ENCODE data around the gene CAB39.
A peak's percentile ranks its signal among the peaks of the same experiment; 100 is the strongest.

CAB39 gene

DNA sequence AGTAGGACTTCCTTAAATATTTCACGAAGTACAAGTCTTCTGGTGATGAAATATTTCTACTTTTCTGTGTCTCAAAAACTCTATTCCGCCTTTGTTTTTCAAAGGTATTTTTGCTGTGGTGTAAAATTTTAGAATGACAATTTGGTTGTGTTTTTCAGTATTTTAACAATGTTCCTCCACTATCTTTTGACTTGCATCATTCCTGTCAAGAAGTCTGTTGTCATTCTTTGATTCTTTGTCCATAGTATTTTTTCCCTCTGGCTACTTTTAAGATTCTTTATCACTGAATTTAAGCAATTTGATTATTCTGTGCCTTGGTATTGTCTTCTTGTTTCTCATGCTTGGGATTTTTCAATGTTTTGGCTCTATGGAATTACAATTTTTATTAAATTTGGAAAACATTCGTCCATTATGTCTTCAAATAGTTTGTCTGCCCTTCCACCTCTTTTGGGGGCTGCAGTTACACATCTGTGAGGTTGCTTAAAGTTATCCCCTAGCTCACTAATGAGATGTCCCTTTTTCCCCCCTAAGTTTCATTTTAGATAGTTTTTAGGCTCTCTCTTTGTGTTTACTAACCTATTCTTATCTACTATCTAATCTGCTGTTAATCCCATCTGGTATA is 76.0 kb downstream of the CAB39 start:
- no peak for FAIRE-seq

DNA sequence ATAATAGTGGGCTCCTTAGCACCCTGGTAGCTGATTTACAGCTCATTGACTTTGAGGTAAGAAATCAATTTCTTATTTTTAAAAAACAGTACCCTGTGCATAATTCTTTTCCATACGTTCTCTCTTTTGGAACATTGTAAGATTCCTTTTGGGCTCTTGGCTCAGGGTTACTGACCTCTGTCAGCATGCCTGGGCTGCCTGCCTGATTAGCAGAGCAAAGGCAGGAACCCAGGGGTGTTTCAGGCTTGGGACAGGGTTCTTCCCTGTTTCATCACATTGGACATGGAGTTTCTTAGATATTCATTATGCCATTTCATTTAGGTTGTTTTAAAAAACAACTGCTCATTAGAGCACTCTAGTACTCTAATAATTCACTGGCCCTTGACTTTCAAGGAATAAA is 78.3 kb downstream of the CAB39 start:
- FAIRE-seq: no peak

DNA sequence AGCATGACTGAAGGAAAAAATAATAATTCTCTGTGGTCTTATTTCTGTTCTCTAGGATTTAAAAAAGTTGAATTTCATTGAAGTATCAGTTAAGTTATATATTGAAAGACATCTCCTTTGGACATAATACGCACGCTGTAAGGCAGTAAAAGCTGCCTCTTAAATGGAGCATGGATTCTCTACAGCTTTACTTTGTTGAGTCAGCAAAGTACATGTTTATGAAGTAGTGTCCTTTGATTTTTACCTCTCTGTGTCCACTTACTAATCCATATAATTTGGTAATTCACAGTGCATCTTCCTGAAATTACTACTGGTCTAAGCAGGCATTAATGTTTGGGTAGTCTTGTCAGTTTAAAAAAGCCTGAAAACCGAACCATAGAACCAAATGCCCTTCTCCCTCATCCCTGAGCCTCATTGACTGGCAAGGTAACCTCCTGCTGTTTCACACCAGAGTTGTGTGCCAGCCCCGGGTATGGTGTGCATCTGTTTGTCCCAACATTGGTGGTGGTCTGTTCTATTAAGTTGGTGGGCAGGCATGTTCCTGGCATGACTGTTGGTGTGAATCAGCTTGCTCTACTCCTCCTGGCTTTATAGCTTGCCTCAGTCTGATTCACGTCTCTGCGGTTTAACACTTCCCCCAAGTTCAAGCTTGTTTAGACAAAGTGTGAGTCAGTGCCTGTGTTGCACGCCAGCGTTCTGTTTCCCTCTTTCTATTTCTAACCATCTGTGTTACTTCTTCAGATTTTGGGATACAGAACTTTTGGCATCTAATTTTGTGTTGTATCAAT is 81.1 kb downstream of the CAB39 start:
- no peak for FAIRE-seq

DNA sequence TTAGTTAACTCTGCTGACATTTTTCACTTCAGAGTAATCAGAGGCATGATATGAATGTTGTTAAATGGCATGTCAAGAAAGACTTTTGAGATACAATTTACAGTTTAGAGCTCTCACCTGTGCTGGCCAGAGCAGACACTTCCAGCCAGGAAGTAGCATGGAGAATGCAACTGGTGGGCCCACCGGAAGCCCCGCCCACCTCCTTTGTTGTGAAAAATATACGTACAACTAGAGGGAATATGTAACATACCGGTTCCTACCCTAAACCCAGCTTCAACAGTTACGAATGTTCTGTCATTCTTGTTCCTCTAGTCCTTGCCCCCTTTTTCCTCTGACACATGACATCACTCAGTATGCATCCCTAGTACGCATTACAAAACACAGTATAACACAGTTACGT is 81.9 kb downstream of the CAB39 start:
- FAIRE-seq: no peak

DNA sequence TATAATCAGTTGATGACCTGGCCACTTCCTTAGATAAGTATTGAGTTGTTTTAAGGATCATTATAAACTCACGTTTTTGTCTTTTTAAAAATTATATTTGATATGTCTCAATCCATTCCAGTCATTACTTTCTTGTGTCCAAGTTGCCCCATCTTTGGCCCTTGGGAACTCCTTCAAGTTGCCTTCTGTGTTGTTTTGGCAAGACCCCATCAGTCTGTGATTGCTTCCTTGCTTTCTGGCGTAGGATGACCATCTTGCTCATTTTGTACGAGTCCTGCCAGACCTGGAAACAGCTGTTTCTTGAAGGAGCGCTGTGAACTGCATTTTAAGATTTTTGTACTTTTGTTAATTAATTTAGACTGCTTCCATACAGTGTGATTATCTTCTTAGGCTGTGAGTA is 83.2 kb downstream of the CAB39 start:
- no peak for FAIRE-seq

DNA sequence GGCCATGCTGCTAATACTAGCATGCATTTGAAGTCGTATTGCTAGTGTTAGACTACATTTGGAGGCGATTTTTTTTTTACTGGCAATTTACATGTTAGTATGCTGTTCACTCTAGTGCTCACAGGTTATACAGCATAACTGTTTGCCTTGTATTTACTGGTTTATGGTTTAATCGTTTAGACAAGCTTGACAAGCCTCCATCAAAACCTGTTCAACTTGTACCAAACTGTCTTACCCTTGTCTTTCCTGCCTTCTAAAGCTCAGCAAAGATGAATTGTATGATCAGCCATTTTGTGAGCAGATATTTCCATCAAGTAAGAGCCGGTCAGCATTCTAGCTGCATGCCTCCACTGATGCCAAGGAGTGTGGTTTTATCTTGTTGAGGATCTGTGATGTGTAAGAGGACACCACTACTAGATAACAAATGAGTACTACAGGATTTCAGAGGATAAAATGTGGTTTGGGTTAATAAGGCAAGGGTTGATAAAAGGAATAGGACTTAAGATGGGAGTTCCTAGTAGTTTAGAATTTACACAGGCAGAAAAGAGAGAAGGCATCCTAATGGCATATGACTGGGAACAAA is 83.7 kb downstream of the CAB39 start:
- FAIRE-seq: no peak

DNA sequence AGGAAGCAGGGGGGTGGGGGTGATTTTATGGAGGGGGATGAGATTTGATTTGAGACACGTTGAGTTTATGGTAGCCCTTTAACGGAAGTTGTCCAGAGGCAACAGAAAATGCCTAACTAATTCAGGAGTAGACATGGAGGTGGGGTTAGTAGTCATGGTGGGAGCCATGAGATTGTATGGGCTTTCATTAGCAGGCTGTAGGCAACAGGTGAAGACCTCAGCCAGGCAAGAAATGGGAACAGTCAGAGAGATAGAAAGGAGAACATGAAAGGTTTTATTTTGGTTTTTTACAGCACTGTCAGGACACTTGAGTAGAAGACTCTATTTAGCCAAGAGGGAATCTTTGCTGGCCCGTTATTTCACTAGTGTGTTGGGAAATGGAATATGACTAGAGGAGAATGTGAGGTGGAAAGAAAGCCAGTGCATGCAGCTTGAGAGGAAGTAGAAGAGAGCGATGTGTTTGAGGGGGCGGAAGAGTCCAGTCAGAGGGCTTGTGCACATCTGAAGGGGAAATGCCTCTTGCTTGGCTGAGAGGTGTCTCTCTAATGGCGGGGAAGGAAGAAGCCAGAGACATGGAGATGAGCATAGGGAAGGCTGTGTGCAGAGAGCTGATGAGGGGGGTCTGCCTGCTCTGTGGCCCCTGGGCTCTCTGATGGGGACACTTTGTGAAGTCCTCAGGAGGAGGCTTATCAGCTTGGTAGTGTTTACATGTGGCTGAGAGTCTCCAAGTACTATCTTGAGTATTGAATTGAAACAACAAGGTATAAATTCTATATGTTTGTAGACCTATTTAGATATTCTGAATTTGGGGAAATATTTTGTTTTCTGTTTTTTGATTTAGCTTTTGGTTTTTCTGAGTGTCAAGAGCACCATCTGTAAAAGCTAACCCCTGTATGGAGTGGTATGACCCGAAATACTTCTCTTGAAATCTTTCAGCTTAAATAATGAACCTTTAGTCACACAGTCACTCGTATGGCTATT is 85.2 kb downstream of the CAB39 start:
- no peak for FAIRE-seq

DNA sequence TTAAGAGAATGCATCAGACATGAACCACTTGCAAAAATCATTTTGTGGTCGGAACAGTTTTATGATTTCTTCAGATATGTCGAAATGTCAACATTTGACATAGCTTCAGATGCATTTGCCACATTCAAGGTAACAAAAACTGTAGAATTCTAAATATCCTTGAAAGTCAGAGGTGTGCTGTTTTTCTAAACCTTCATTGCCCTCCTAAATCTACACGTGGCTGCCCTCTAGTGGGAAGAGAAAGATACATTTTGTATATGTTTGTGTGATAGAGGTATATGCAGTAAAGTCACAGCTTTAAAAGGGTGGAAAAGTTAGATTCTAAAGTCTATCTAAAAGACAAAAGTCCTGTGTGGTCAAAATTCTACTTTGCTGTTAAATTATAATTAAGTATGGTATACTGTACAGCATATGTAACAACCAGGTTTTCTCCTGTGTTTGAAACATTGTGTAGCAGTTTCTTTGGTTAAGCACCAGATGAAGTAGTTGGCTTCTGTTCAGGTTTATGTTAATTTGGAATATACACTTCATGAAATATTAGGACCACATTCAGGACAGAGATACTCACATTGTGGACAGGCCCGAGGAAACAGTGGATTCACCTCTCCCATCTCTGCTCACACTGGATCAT is 86.2 kb downstream of the CAB39 start:
- peak; percentile 49 for FAIRE-seq

DNA sequence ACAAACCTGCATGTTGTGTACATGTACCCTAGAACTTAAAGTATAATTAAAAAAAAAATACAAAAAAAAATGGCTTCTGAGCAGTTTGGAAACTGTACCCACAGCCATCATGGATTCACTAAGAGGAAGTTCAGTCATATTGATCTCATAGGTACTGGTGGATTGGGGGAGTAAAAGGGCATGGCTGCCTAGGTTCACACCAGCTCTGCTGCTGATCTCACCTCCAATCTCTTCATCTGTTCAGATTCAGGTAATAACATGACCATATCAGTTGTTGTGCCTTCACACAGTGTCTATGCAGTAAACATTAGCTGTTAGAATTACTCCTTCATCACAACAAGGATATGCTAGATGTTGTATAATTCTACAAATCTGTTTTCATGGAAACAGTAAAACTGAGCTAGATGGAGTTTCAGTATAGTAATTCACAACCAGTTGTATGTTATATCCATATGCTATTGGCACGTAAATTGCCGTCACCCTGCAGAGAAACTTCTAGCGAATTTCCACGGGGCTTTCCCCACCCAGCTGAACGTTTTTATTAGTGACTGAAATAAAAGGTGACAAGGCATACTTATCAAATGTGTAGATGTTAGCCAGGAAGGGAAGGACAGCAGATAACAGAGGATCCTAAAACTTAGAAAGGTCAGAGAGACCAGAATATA is 92.8 kb downstream of the CAB39 start:
- FAIRE-seq: no peak

DNA sequence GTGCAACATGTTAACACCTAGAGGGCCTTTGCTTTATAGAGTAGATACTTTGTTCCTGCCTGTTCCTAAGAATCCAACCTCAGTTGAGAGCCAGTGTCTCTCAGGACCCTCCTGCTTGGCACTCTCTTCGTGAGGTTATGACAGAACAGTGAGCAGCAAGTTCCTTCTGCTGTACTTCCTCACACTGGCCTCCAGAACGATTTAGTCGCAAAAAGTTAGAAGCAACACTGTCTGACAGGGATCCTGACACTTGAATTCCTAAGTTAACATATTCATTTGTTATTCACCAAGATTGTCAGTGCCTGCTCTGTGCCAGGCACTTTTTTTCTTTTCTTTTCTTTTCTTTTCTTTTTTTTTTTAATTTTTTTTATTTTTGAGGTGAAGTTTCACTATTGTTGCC is 95.1 kb downstream of the CAB39 start:
- FAIRE-seq: no peak

DNA sequence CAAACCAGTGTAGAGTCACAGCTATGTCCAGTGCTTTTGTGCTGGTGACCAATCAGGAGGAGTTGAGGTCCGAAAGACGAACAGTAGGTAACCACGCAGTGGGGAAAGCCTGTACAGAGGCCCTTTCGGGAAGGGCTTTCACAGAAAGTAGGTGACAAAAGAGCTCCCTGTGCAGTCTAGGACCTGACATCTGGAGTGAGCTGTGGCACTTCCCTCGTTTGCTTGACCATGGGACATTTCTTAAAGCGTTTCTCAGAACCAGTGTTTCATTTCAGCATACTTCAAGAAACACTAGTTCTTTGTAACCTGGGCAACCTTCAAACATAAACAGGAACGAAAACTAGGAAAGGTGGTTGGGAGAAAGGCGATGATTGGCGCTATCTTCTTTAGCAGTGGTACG is 96.4 kb downstream of the CAB39 start:
- no peak for FAIRE-seq

DNA sequence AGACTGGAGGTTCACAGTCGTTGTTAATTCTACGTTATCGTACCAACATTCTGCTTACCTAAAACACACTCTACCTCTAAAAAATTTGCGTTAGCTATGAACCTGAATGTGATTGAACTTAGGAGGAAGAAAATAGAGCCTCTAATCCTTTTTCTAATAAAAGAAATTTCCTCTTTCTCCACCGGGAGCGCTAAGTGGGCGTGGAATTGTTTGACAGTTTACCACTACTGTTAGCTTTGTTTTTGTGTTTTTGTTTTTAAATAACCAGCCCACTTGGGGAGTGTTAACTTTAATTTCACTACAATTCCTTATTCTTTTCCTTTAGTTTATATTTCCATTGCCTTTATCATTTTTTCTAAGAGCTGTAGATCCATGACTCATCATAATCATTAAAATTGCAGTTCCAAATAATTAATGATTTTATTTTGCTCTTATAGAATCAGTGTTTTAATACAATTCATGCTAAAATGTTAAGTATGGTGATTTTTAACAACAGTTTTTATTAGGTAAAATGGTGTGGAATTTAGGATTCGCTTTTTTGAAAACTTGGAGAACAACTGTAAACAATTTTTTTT is 97.1 kb downstream of the CAB39 start:
- FAIRE-seq: no peak

DNA sequence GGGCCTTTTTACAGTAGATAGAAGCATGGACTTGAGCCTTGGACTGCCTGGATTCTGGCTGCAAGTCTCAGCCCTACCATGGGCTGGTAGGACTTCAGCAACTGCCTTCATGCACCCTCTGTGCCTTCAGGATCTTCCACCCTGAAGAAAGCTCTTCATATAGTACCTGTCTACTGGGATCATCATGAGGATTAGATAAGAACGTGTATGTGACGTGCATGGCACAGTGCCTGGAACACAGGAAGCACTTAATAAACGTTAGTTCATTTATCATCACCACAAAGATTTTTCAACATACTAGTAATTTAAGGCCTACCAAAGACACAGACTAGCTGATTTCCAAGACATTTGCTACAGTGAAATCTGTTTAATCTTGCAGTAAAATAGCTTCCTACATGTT is 98.9 kb downstream of the CAB39 start:
- FAIRE-seq: no peak

DNA sequence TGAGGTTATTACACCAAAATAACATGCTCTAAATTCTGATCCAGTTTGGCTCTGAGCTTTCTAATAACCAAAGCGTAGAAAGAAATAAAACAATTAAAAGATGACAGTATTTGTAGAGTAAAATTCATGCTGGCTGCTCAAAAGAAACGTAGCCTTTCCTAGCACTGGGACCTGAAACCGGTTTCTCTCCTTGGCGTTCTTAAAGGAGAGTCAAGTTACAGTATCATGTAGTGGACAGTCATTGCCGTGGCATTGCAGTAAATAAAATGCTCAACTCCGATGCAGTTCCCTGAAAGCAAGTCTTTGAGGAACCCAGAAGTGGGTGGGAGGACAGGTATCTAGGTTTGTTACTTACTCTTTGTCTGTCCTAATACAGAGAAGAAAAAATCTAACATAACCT is 99.4 kb downstream of the CAB39 start:
- no peak for FAIRE-seq

DNA sequence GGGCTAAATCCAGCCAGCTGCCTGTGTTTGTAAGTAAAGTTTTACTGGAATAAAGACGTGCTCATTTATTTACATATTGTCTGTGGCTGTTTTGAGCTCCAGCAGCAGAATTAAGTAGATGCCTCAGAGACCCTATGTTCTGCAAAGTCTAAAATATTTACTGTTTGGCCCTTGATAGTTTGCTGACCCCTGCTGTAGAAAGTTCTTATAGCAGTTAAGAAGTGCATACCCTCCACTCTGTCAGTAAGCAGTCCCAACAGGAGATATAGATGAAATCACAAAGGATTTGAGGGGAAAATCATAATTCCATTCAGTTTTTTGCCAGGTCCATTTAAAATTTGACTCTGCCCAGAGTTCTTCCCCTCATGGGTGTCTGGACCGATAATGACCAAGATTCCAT is 102.0 kb downstream of the CAB39 start:
- no peak for FAIRE-seq

DNA sequence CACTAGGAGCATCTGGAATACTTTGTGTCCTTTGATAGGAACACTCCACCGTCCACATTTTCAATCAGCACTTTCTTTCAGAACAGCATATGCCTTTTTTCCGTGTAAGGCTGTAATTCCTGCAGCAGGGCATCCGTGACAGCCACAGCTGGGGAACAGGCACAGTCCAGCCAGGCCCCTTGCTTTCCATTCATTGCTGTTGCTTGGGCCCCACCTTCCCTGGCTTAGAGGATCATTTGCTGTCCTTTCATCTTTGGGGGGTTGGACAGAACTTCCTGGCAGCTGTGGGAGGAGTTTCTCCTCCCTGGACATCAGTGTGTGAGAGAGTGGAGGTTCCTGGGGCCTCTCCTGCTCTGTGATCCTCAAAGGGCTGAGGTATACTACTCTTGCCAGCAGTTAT is 102.4 kb downstream of the CAB39 start:
- no peak for FAIRE-seq

DNA sequence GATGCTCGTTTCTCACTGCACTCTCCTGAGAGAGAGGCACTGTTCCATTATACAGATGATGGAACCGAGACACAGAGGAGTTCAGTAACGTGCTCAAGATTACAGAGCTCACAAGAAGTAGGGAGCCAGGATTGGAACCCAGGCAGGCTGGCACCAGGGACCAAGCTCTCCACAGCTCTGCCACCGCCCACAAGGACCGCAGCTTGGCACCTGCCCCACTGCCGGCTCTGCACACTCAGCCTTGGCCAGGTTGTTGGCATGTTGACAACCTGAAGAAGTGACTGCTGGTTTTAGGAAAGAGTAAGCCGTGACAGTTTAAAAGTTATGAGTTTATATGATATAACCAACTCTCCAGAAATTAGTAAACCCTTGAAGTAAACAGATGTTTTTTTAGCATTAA is 104.1 kb downstream of the CAB39 start:
- FAIRE-seq: no peak

DNA sequence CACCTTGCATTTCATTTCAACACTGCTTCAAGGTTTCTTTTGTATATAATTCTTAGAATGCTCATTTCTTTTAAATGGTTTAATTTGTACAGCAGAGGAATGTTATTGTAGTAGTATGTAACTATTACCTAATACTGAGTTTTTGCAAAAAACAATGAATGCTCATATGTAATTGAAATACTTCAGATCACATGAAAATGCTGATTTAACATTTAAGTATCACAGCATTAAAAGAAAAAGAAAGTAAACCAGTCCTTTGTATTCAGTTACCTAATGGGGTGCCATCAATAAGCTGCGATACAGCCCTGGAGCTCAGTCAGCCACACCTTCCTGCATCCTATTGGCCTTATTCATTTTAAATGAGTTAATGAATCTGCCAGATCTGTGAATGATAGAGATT is 106.8 kb downstream of the CAB39 start:
- FAIRE-seq: no peak

DNA sequence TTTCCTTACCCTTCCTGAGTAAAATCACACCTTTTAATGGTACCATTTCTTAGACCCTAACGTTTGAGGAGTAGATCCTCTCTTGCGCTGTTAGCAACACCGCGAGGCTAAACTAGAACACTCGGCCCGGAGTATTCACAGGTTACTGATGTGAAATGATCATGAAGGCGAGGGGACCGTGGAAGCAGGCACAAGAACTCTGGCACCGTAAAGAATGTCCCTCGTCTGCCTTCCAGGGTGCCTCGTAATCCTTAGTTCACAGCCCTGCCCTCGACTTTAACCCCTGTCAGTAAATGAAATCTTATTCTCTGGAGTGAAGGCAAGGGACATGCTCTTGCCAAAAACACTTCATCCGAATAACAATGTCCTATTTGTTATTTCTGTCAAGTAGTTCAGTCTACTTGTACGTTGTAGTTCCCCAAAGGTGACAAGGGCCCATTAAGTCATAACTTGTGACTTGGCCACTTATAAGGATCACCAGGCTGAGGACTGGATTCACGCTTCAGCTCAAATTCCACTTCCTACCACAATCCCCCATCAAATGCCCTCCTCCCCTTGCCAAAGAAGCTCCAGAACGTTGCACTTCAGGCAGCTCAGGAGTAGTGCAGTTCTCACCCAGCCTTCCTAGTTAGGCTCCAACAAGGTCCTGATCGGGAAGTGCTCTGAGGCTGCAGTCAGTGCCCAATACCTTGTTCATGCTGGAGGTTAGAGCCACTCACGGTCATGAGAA is 108.8 kb downstream of the CAB39 start:
- FAIRE-seq: no peak

DNA sequence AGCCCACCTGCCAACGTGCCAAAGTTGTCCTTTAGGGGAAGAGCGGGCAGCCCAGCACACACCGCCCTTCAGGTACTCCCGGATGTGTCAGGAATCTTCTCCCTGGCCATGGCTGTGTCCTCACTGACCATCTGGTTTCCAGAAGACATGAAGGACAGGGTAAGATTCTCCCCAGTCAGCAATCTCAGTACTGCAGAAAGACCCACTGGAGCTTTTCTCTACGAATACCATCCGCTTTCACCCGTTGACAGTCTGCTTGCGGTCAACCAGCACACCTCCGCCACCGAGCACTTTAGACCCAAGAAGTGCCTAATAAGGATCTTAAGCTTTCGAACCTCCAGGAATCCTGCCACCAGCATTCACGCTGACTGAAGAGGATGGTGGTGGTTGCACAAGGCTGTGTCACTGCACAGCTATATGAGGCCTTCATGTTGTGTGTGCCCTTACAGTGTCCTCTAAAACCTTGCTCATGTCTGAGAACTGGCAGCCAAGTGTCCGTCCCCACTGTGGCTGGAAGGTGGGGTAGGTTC is 109.4 kb downstream of the CAB39 start:
- FAIRE-seq: no peak

All from TTC549 (cell line).